ENCODE data around the gene XPR1. TPM values are rescaled to one million over a fixed set of nuclear protein-coding genes. Genes with fewer than 3 reads are reported as not detected.

XPR1 gene
- total and polyA plus RNA-seq, 2 of the 8 experiments (the other 6 are each of a cell fraction or from before 2014, with no cell fraction given) = 28.6 to 43.9 TPM

DNA sequence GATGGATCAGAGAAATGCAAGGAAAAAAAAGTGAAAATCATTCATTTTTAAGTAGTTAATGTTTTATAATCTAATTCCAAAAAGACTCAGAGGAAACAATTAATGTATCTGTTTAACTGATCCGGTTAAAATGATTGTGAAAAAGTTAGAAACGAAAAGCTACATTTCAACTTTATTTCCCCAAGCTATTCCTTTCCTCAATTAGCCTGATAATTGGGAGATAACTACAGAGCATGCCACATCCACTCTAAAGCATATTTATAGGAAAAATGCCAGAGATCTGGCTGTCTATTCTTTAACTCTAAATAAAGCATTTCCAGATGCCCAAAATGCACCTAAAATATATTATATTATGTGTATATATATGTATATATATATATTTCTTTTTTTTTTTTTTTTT is 35.9 kb upstream of the XPR1 start:
- H3K9ac ChIP-seq (replicated peaks in 1 of 4; ENCODE audit: extremely low read depth in 1 of 4, low read depth in 3 of 4, low read length in 3 of 4) = no peak overlapping the region
- CTCF ChIA-PET (ENCODE audit: partially characterized antibody) = interaction anchor here (0.7 to 1.8 kb wide), 6 partner anchors 9 to 267 kb away, joined by 3 to 5 read pairs (median 3); no protein-coding TSS in a partner anchor
- H2BK20ac ChIP-seq (ENCODE audit: low read length) = no peak overlapping the region
- FAIRE-seq (no peak), DNase-seq (ENCODE audit: low read depth in 1 of 2, low spot score in 2 of 2) (no peak)
- no peak overlapping the region for H2BK15ac ChIP-seq (ENCODE audit: low read length)
- no peaks in the 10 kb centered on the region; a peak in 1 of 7 replicates for H3K4me1 ChIP-seq (replicated peaks in 1 of 4; ENCODE audit: control insufficient read depth in 3 of 4, insufficient read depth in 4 of 4, low read length in 3 of 4)
- no peak overlapping the region for H3K4me3 ChIP-seq (ENCODE audit: extremely low read depth in 1 of 4, insufficient read depth in 2 of 4, low read depth in 3 of 4, low read length in 4 of 4)
- no peak overlapping the region for H3K14ac ChIP-seq (ENCODE audit: insufficient read length)
- H3K27me3 ChIP-seq (replicated peaks in 1 of 4; ENCODE audit: control insufficient read depth in 3 of 4, extremely low read depth in 1 of 4, insufficient read depth in 3 of 4, low read length in 3 of 4) = no peaks in the 10 kb centered on the region
- no peak overlapping the region for H2AK5ac ChIP-seq (ENCODE audit: low read depth, low read length)
- H3K4ac ChIP-seq (replicated peaks; ENCODE audit: insufficient read length, low read depth, low read length) = no peak overlapping the region
- 88% methylated on average over 2 of the region's 2 CpGs; no CpG with 5 or more reads in 1 of the 2 experiments for WGBS, 2 experiments (ENCODE audit: extremely low coverage in 1 of 2, insufficient coverage in 1 of 2, insufficient read length in 1 of 2, insufficient replicate concordance in 2 of 2, low coverage in 1 of 2, low lambda C conversion rate in 2 of 2, missing lambda C conversion rate in 1 of 2)
- no peak overlapping the region for H2BK12ac ChIP-seq (ENCODE audit: low read depth, low read length)
- no peak overlapping the region for H2BK5ac ChIP-seq (ENCODE audit: low read depth, low read length)
- no peaks in the 10 kb centered on the region for H3K9me3 ChIP-seq (ENCODE audit: insufficient read depth in 2 of 2, low read depth in 1 of 2, low read length in 1 of 2)
- H3K18ac ChIP-seq (ENCODE audit: extremely low read depth, low read length) = no peak overlapping the region
- H4K5ac ChIP-seq (ENCODE audit: insufficient read length, low read depth, low read length) = no peak overlapping the region
- no peaks in the 10 kb centered on the region for H3K23me2 ChIP-seq (ENCODE audit: low read depth, low read length)
- H4K8ac ChIP-seq (ENCODE audit: extremely low read depth, insufficient read depth, low read length) = no peak overlapping the region
- H3K27ac ChIP-seq (ENCODE audit: low read depth, low read length) = no peak overlapping the region
- H3K4me2 ChIP-seq (ENCODE audit: insufficient read depth in 1 of 2, low read depth in 2 of 2, low read length in 2 of 2) = no peak overlapping the region
- no peaks in the 10 kb centered on the region for H3K79me2 ChIP-seq (ENCODE audit: control insufficient read depth in 1 of 2, insufficient read depth in 2 of 2, low read length in 2 of 2)
- H3K23ac ChIP-seq (ENCODE audit: insufficient read length) = no peak overlapping the region
- no peak overlapping the region for H2AFZ ChIP-seq (ENCODE audit: low read length)
- POLR2A ChIA-PET (ENCODE audit: partially characterized antibody) = no interaction called here
- H3K36me3 ChIP-seq (ENCODE audit: control insufficient read depth in 2 of 4, insufficient read depth in 4 of 4, low read length in 3 of 4) = no peaks in the 10 kb centered on the region
- no peak overlapping the region for H3K56ac ChIP-seq (replicated peaks; ENCODE audit: insufficient read length, low read depth, low read length)
- no peaks in the 10 kb centered on the region for H3K79me1 ChIP-seq (ENCODE audit: low read depth, low read length)
- no peak overlapping the region for H2BK120ac ChIP-seq (replicated peaks; ENCODE audit: low read depth, low read length)
- no peaks in the 10 kb centered on the region for H4K20me1 ChIP-seq (replicated peaks in 1 of 2; ENCODE audit: control insufficient read depth in 1 of 2, insufficient read depth in 2 of 2, low read length in 2 of 2)
- no peak overlapping the region for H4K91ac ChIP-seq (replicated peaks; ENCODE audit: insufficient read length, low read length)
- TF ChIP-seq SP4 (IDR thresholded peaks at IDR 0.05; ENCODE audit: low read length) = no peak
- no peak for TF ChIP-seq SAP30 (IDR thresholded peaks at IDR 0.05; ENCODE audit: insufficient read depth, insufficient replicate concordance, low read length)
- TF ChIP-seq SP1 (IDR thresholded peaks at IDR 0.05; ENCODE audit: low read depth, low read length) = no peak
- TF ChIP-seq NRF1 (IDR thresholded peaks at IDR 0.05; ENCODE audit: low read depth, low read length) = no peak
- TF ChIP-seq, protein P1, sequence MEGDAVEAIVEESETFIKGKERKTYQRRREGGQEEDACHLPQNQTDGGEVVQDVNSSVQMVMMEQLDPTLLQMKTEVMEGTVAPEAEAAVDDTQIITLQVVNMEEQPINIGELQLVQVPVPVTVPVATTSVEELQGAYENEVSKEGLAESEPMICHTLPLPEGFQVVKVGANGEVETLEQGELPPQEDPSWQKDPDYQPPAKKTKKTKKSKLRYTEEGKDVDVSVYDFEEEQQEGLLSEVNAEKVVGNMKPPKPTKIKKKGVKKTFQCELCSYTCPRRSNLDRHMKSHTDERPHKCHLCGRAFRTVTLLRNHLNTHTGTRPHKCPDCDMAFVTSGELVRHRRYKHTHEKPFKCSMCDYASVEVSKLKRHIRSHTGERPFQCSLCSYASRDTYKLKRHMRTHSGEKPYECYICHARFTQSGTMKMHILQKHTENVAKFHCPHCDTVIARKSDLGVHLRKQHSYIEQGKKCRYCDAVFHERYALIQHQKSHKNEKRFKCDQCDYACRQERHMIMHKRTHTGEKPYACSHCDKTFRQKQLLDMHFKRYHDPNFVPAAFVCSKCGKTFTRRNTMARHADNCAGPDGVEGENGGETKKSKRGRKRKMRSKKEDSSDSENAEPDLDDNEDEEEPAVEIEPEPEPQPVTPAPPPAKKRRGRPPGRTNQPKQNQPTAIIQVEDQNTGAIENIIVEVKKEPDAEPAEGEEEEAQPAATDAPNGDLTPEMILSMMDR (IDR thresholded peaks at IDR 0.05; ENCODE audit: control extremely low read depth in 1 of 3, insufficient read depth in 1 of 3, low read depth in 1 of 3, low read length in 3 of 3) = no peak
- TF ChIP-seq BACH1 (IDR thresholded peaks at IDR 0.05; ENCODE audit: low read length) = no peak
- no peak for TF ChIP-seq RBBP5 (IDR thresholded peaks at IDR 0.05; ENCODE audit: borderline replicate concordance, low read depth, low read length)
- no peak for TF ChIP-seq KDM4A (IDR thresholded peaks at IDR 0.05; ENCODE audit: low read depth, low read length, severe bottlenecking)
- TF ChIP-seq SP2 (IDR thresholded peaks at IDR 0.05; ENCODE audit: low read length) = no peak
- no peak for TF ChIP-seq ASH2L (IDR thresholded peaks at IDR 0.05; ENCODE audit: low read length)
- TF ChIP-seq SIX5 (IDR thresholded peaks at IDR 0.05; ENCODE audit: low read depth, low read length) = no peak
- TF ChIP-seq TBP (IDR thresholded peaks at IDR 0.05; ENCODE audit: low read depth, low read length) = no peak
- no peak for TF ChIP-seq MAFK (IDR thresholded peaks at IDR 0.05; ENCODE audit: low read depth, low read length)

All from H1 (cell line).